DND-41 (cell line): ENCODE data around the gene DCLK2.

Experiments
- EZH2 ChIP-seq: IDR thresholded peaks from 3 replicates; pipeline ENCODE4 v1.6.1; 2012; ENCODE audit warnings: borderline replicate concordance, low read depth, mild to moderate bottlenecking, moderate library complexity, low read length, inconsistent platforms; ENCODE audit not compliant: severe bottlenecking
- TF ChIP-seq, protein P1 (sequence below): IDR thresholded peaks from 2 replicates; pipeline ENCODE4 v1.5.1; 2012; ENCODE audit warnings: borderline replicate concordance, low read length, moderate library complexity, mild to moderate bottlenecking; ENCODE audit not compliant: poor library complexity, severe bottlenecking; ENCODE audit errors: extremely low read depth

DNA sequence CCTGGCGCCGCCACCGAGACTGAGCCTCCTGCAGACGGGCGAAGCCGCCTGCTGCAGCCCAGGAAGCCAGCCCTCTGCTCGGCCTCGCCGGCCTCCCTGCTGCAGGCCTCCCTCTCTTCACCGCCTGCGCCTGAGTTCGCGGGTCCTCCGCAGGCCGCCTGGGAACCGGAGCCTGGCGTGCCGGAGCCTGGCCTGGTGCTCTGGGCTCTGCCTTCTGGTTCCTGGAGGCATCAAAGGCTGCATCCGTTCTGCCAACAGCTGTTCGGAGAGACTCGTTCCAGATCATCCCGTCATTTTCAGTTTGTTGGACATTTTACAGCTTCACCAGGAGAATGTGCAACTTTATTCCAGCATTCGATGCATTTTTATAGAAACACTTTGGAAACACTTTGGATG is 178.0 kb downstream of the DCLK2 start:
- TF ChIP-seq, protein P1, sequence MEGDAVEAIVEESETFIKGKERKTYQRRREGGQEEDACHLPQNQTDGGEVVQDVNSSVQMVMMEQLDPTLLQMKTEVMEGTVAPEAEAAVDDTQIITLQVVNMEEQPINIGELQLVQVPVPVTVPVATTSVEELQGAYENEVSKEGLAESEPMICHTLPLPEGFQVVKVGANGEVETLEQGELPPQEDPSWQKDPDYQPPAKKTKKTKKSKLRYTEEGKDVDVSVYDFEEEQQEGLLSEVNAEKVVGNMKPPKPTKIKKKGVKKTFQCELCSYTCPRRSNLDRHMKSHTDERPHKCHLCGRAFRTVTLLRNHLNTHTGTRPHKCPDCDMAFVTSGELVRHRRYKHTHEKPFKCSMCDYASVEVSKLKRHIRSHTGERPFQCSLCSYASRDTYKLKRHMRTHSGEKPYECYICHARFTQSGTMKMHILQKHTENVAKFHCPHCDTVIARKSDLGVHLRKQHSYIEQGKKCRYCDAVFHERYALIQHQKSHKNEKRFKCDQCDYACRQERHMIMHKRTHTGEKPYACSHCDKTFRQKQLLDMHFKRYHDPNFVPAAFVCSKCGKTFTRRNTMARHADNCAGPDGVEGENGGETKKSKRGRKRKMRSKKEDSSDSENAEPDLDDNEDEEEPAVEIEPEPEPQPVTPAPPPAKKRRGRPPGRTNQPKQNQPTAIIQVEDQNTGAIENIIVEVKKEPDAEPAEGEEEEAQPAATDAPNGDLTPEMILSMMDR, result no peak
- no peak for TF ChIP-seq EZH2
